Superior temporal gyrus (tissue), 1 donor: ENCODE measurements around the gene HGS.

Experiments
- DNase-seq: peaks from one replicate; pipeline ENCODE4 v3.0.0-alpha.2; 2016; ENCODE audit errors: extremely low spot score

Gene HGS

GRCh38 chr17:81655378-81656117 is 28.3 kb upstream of the HGS start:
- no peak for DNase-seq

GRCh38 chr17:81656118-81656743 is 27.6 kb upstream of the HGS start, which contains the start of gene PDE6G:
TSS of gene PDE6G (minus strand) at chr17:81656542. CDS start at chr17:81653305, 3,237 bp downstream.
- no peak for DNase-seq

GRCh38 chr17:81656835-81657234 is 27.0 kb upstream of the HGS start:
- no peak for DNase-seq

GRCh38 chr17:81659038-81659437 is 24.8 kb upstream of the HGS start:
- no peak for DNase-seq

GRCh38 chr17:81660441-81660840 is 23.4 kb upstream of the HGS start:
- DNase-seq, result no peak

- no peak for DNase-seq
Measured at GRCh38 chr17:81662002-81662401, 21.8 kb upstream of the HGS start.

GRCh38 chr17:81664051-81664470 is 19.8 kb upstream of the HGS start:
- DNase-seq, result no peak

- DNase-seq, result no peak
Measured at GRCh38 chr17:81665205-81666091, 18.4 kb upstream of the HGS start.

GRCh38 chr17:81666092-81666341 is 17.8 kb upstream of the HGS start:
- no peak for DNase-seq

GRCh38 chr17:81666342-81667191 is 17.2 kb upstream of the HGS start, which contains the start of the genes CCDC137 and OXLD1:
TSS of gene CCDC137 (plus strand) at chr17:81666737. CDS start at chr17:81666767, 30 bp downstream.
TSS of gene OXLD1 (minus strand) at chr17:81666605. CDS start at chr17:81666577, 28 bp downstream.
- DNase-seq, result peak; percentile 98

- DNase-seq, result no peak
Measured at GRCh38 chr17:81667754-81668153, 16.1 kb upstream of the HGS start.

GRCh38 chr17:81672504-81672903 is 11.3 kb upstream of the HGS start:
- DNase-seq, result no peak

- no peak for DNase-seq
Measured at GRCh38 chr17:81672954-81673353, 10.9 kb upstream of the HGS start.

GRCh38 chr17:81673561-81674258 is 10.1 kb upstream of the HGS start:
- no peak for DNase-seq

GRCh38 chr17:81675515-81676221 is 8.1 kb upstream of the HGS start:
- DNase-seq, result peak; percentile 29

GRCh38 chr17:81676906-81677305 is 6.9 kb upstream of the HGS start:
- DNase-seq, result no peak

GRCh38 chr17:81680150-81680549 is 3.7 kb upstream of the HGS start:
- no peak for DNase-seq

GRCh38 chr17:81681672-81682071 is 2.1 kb upstream of the HGS start:
- DNase-seq, result no peak

- no peak for DNase-seq
Measured at GRCh38 chr17:81682565-81683207, 1.1 kb upstream of the HGS start.

- DNase-seq, result no peak
Measured at GRCh38 chr17:81683208-81683583, 615 bp upstream of the HGS start.
